ENCODE results near the gene LEMD1.
"Not testable (repeated sequence)": the region's sequence is repeated elsewhere in the genome, so short reads cannot be mapped to it uniquely, and the experiment has no call there.

LEMD1 gene

GRCh38 chr1:205436776-205437410 lies 15.0 kb upstream of the LEMD1 start:
- TF ChIP-seq CTCF (conservative IDR thresholded peaks at IDR 0.05; ENCODE audit: low read depth, low read length), result no peak
- no peak for DNase-seq (ENCODE audit: low read depth)
- H3K4me3 ChIP-seq (ENCODE audit: low read depth, low read length), result no peak overlapping the region

GRCh38 chr1:205435578-205436573 lies 14.0 kb upstream of the LEMD1 start:
- H3K4me3 ChIP-seq (ENCODE audit: low read depth, low read length), result no peak overlapping the region
- DNase-seq (ENCODE audit: low read depth), result no peak
- TF ChIP-seq CTCF (conservative IDR thresholded peaks at IDR 0.05; ENCODE audit: low read depth, low read length), result no peak

GRCh38 chr1:205434738-205435137 lies 12.9 kb upstream of the LEMD1 start:
- TF ChIP-seq CTCF (conservative IDR thresholded peaks at IDR 0.05; ENCODE audit: low read depth, low read length), result no peak
- DNase-seq (ENCODE audit: low read depth), result no peak
- H3K4me3 ChIP-seq (ENCODE audit: low read depth, low read length), result no peak overlapping the region

GRCh38 chr1:205432692-205433091 lies 10.8 kb upstream of the LEMD1 start:
- H3K4me3 ChIP-seq (ENCODE audit: low read depth, low read length); DNase-seq (ENCODE audit: low read depth): not testable (repeated sequence)

- TF ChIP-seq CTCF (conservative IDR thresholded peaks at IDR 0.05; ENCODE audit: low read depth, low read length), result no peak
- no peak overlapping the region for H3K4me3 ChIP-seq (ENCODE audit: low read depth, low read length)
- no peak for DNase-seq (ENCODE audit: low read depth)
Measured at GRCh38 chr1:205432116-205432515, 10.3 kb upstream of the LEMD1 start.

GRCh38 chr1:205430696-205431305 lies 8.9 kb upstream of the LEMD1 start:
- peak; percentile 58 for DNase-seq (ENCODE audit: low read depth)
- H3K4me3 ChIP-seq (ENCODE audit: low read depth, low read length), result peak overlapping the region; percentile 56
- TF ChIP-seq CTCF (conservative IDR thresholded peaks at IDR 0.05; ENCODE audit: low read depth, low read length), result peak; percentile 97

All from choroid plexus epithelial cell (primary cell).